Measurements from ENCODE around the gene CD7.

CD7 gene

DNA sequence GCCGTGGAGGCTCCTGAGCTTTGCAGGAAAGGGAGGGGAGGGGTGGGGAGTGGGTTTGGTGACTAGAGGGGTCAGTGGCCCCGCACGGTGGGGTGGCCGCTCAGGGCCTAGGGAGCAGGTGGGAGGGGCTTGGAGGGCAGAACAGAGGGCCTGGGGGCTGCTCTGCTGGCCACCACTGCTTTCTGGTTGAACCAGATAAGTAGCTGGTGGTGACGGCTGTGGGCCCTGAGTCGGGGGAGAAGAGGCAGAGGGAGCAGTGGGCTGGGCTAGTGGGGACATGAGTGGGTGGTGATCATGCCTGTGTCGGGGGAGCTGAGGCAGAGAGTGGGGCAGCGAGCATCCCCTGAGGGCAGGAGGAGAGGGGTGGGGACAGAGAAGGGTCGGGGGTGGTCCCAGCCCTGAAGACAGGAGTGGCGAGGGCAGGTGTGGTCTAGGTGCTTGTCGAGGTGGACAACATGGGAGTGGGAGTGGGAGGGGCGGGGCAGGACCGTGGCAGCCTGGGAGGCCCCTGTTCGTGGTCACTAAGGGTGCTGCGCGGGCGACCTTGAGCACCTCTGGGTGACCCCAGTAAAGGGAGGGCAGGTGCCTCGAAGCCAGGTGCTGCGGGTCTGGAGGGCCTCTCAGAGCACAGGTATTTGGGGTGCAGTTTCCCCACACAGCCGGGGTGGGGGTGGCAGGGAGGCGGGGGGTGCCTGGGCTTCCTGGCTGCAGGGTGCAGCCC, 6.3 kb upstream of the CD7 start (continued):
- no peak for TF ChIP-seq ZNF670 (tag by site-specific recombination; IDR thresholded peaks at IDR 0.05; ENCODE audit: low read depth)
- TF ChIP-seq ZFP3 (tag by site-specific recombination; IDR thresholded peaks at IDR 0.05; ENCODE audit: low read depth), result no peak
- TF ChIP-seq ZNF423 (tag by site-specific recombination; IDR thresholded peaks at IDR 0.05), result peak; percentile 29; the same call in 1 of the 2 replicates
- TF ChIP-seq ZNF561 (tag by site-specific recombination; IDR thresholded peaks at IDR 0.05; ENCODE audit: borderline replicate concordance), result no peak
- TF ChIP-seq KLF8 (tag by site-specific recombination; IDR thresholded peaks at IDR 0.05), result peak; percentile 23; the same call in 1 of the 2 replicates
- TF ChIP-seq, protein P1, sequence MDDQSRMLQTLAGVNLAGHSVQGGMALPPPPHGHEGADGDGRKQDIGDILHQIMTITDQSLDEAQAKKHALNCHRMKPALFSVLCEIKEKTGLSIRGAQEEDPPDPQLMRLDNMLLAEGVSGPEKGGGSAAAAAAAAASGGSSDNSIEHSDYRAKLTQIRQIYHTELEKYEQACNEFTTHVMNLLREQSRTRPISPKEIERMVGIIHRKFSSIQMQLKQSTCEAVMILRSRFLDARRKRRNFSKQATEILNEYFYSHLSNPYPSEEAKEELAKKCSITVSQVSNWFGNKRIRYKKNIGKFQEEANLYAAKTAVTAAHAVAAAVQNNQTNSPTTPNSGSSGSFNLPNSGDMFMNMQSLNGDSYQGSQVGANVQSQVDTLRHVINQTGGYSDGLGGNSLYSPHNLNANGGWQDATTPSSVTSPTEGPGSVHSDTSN (CRISPR knock-in tag; IDR thresholded peaks at IDR 0.05), result no peak
- TF ChIP-seq, protein P2, sequence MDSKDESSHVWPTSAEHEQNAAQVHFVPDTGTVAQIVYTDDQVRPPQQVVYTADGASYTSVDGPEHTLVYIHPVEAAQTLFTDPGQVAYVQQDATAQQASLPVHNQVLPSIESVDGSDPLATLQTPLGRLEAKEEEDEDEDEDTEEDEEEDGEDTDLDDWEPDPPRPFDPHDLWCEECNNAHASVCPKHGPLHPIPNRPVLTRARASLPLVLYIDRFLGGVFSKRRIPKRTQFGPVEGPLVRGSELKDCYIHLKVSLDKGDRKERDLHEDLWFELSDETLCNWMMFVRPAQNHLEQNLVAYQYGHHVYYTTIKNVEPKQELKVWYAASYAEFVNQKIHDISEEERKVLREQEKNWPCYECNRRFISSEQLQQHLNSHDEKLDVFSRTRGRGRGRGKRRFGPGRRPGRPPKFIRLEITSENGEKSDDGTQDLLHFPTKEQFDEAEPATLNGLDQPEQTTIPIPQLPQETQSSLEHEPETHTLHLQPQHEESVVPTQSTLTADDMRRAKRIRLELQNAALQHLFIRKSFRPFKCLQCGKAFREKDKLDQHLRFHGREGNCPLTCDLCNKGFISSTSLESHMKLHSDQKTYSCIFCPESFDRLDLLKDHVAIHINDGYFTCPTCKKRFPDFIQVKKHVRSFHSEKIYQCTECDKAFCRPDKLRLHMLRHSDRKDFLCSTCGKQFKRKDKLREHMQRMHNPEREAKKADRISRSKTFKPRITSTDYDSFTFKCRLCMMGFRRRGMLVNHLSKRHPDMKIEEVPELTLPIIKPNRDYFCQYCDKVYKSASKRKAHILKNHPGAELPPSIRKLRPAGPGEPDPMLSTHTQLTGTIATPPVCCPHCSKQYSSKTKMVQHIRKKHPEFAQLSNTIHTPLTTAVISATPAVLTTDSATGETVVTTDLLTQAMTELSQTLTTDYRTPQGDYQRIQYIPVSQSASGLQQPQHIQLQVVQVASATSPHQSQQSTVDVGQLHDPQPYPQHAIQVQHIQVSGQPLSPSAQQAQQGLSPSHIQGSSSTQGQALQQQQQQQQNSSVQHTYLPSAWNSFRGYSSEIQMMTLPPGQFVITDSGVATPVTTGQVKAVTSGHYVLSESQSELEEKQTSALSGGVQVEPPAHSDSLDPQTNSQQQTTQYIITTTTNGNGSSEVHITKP (tag by site-specific recombination; IDR thresholded peaks at IDR 0.05), result no peak
- no peak for TF ChIP-seq GLI2 (tag by site-specific recombination; IDR thresholded peaks at IDR 0.05; ENCODE audit: borderline replicate concordance, low read depth)
- TF ChIP-seq TCF7L2 (IDR thresholded peaks at IDR 0.05; ENCODE audit: borderline replicate concordance, low read depth, low read length), result no peak
- TF ChIP-seq ZNF548 (tag by site-specific recombination; IDR thresholded peaks at IDR 0.05), result no peak
- TF ChIP-seq ZNF146 (tag by site-specific recombination; IDR thresholded peaks at IDR 0.05), result no peak
- TF ChIP-seq KLF9 (tag by site-specific recombination; IDR thresholded peaks at IDR 0.05; ENCODE audit: low read depth), result no peak
- TF ChIP-seq SP3 (tag by site-specific recombination; IDR thresholded peaks at IDR 0.05), result no peak
- no peak for TF ChIP-seq ZNF214 (tag by site-specific recombination; IDR thresholded peaks at IDR 0.05; ENCODE audit: borderline replicate concordance)
- no peak for TF ChIP-seq ZNF621 (tag by site-specific recombination; IDR thresholded peaks at IDR 0.05)
- peak; percentile 90 for TF ChIP-seq EGR2 (tag by site-specific recombination; IDR thresholded peaks at IDR 0.05; ENCODE audit: low read depth)
- peak; percentile 91 for TF ChIP-seq ZFHX2 (tag by site-specific recombination; conservative IDR thresholded peaks at IDR 0.05)
- 0 out of 2 replicates have a peak, but pooled peaks have one; percentile 28 for TF ChIP-seq ZBTB7A (tag by site-specific recombination; IDR thresholded peaks at IDR 0.05; ENCODE audit: low read depth)
- no peak for TF ChIP-seq ZNF24 (tag by site-specific recombination; IDR thresholded peaks at IDR 0.05)
- no peak for TF ChIP-seq PRDM1 (tag by site-specific recombination; IDR thresholded peaks at IDR 0.05)
- TF ChIP-seq ZNF335 (tag by site-specific recombination; conservative IDR thresholded peaks at IDR 0.05), result no peak
- TF ChIP-seq, protein P3, sequence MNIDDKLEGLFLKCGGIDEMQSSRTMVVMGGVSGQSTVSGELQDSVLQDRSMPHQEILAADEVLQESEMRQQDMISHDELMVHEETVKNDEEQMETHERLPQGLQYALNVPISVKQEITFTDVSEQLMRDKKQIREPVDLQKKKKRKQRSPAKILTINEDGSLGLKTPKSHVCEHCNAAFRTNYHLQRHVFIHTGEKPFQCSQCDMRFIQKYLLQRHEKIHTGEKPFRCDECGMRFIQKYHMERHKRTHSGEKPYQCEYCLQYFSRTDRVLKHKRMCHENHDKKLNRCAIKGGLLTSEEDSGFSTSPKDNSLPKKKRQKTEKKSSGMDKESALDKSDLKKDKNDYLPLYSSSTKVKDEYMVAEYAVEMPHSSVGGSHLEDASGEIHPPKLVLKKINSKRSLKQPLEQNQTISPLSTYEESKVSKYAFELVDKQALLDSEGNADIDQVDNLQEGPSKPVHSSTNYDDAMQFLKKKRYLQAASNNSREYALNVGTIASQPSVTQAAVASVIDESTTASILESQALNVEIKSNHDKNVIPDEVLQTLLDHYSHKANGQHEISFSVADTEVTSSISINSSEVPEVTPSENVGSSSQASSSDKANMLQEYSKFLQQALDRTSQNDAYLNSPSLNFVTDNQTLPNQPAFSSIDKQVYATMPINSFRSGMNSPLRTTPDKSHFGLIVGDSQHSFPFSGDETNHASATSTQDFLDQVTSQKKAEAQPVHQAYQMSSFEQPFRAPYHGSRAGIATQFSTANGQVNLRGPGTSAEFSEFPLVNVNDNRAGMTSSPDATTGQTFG (tag by site-specific recombination; IDR thresholded peaks at IDR 0.05; ENCODE audit: borderline replicate concordance), result no peak
- TF ChIP-seq, protein P4, sequence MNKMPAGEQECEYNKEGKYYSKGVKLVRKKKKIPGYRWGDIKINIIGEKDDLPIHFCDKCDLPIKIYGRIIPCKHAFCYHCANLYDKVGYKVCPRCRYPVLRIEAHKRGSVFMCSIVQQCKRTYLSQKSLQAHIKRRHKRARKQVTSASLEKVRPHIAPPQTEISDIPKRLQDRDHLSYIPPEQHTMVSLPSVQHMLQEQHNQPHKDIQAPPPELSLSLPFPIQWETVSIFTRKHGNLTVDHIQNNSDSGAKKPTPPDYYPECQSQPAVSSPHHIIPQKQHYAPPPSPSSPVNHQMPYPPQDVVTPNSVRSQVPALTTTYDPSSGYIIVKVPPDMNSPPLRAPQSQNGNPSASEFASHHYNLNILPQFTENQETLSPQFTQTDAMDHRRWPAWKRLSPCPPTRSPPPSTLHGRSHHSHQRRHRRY (tag by site-specific recombination; IDR thresholded peaks at IDR 0.05), result no peak
- TF ChIP-seq ZNF23 (tag by site-specific recombination; IDR thresholded peaks at IDR 0.05; ENCODE audit: borderline replicate concordance), result no peak
- no peak for TF ChIP-seq MYNN (tag by site-specific recombination; IDR thresholded peaks at IDR 0.05; ENCODE audit: borderline replicate concordance)
- peak; percentile 32; the same call in 1 of the 2 replicates for TF ChIP-seq KLF1 (tag by site-specific recombination; IDR thresholded peaks at IDR 0.05)
- no peak for TF ChIP-seq ZNF221 (tag by site-specific recombination; IDR thresholded peaks at IDR 0.05; ENCODE audit: borderline replicate concordance)
- TF ChIP-seq, protein P5, sequence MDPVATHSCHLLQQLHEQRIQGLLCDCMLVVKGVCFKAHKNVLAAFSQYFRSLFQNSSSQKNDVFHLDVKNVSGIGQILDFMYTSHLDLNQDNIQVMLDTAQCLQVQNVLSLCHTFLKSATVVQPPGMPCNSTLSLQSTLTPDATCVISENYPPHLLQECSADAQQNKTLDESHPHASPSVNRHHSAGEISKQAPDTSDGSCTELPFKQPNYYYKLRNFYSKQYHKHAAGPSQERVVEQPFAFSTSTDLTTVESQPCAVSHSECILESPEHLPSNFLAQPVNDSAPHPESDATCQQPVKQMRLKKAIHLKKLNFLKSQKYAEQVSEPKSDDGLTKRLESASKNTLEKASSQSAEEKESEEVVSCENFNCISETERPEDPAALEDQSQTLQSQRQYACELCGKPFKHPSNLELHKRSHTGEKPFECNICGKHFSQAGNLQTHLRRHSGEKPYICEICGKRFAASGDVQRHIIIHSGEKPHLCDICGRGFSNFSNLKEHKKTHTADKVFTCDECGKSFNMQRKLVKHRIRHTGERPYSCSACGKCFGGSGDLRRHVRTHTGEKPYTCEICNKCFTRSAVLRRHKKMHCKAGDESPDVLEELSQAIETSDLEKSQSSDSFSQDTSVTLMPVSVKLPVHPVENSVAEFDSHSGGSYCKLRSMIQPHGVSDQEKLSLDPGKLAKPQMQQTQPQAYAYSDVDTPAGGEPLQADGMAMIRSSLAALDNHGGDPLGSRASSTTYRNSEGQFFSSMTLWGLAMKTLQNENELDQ (tag by site-specific recombination; IDR thresholded peaks at IDR 0.05; ENCODE audit: low read depth), result no peak

All from HEK293 (cell line).